AG09319 (cell line): ENCODE measurements around the gene GHITM.

Experiments
- DNase-seq: peaks from one replicate; pipeline ENCODE4 v3.0.0-alpha.2; 2010; ENCODE audit warnings: low read depth; ENCODE audit errors: extremely low read depth
- TF ChIP-seq, protein P1 (sequence below): IDR thresholded peaks from 2 replicates; pipeline ENCODE4 v1.5.1; 2011; ENCODE audit warnings: low read depth, mild to moderate bottlenecking, inconsistent platforms, low read length, moderate library complexity

The GHITM gene

DNA sequence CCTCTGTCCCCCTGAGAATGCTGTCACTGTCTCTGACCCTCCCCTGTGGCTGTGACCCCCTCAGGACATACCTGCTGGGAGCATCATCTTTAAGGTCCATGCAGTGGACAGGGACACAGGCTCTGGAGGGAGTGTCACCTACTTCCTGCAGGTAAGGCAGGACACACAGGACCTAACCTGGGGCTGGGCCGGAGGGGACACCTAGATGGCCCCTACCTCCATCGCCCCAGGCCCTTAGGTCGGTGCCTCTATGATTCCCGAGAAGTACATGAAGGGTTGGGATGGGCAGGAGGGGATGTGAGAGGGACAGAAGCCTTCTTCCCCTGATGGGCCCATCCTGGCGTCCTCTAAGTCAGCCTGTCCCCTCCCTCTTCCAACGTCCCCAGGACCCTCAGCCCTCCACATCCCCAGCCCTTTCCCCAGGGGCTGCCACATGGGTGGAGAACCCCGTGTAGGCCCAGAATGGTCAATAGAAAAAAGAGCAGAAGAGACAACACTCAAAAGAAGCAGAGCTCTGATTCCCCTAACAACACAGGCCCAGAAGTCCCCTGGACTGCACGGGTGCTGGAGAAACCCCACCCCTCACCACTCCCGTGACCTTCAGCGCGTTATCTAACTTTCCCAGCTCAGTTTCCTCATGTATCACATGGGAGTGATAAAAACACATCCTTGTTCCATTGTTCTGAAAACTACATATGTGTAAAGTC lies 61.4 kb downstream of the GHITM start:
- no peak for DNase-seq
- TF ChIP-seq, protein P1, sequence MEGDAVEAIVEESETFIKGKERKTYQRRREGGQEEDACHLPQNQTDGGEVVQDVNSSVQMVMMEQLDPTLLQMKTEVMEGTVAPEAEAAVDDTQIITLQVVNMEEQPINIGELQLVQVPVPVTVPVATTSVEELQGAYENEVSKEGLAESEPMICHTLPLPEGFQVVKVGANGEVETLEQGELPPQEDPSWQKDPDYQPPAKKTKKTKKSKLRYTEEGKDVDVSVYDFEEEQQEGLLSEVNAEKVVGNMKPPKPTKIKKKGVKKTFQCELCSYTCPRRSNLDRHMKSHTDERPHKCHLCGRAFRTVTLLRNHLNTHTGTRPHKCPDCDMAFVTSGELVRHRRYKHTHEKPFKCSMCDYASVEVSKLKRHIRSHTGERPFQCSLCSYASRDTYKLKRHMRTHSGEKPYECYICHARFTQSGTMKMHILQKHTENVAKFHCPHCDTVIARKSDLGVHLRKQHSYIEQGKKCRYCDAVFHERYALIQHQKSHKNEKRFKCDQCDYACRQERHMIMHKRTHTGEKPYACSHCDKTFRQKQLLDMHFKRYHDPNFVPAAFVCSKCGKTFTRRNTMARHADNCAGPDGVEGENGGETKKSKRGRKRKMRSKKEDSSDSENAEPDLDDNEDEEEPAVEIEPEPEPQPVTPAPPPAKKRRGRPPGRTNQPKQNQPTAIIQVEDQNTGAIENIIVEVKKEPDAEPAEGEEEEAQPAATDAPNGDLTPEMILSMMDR = no peak

GRCh38 chr10:84201244-84201606 lies 61.9 kb downstream of the GHITM start:
- TF ChIP-seq, protein P1 = no peak
- no peak for DNase-seq

DNA sequence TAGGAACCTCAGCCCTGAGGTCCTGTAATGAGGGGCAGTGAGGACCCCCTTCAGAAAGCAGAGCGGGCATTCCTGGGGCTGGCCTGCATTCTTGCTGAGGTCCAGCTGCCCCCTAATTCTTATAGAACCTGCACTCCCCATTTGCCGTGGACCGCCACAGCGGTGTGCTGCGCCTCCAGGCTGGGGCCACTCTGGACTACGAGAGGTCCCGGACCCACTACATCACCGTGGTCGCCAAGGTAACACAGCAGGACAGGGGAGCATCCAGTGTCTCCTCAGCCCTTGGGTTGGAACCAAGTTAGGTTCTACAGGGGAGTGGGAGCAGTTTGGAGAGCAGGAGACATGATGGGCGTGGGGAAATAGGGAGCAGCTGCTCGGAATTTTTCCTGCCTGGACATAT lies 62.4 kb downstream of the GHITM start:
- TF ChIP-seq, protein P1 = no peak
- no peak for DNase-seq

DNA sequence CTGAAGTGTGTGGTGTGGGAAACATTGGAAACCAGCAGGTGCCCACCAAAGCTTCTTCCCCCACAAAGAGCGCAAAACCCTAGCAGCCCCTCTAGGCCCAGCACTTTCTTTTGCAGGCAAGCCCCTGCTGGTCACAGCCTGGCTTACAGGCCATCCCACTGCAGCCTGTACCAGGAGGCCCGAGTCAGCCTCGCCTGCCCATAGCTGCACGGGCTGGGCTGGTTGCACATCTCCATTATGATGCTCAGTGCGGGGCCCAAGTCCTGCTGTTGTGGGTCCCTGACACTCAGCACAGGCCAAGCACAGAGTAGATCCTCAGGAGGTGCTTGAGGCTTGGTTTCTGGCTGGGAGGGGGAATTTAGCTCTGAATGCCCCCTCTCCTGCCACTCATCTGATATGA lies 63.0 kb downstream of the GHITM start:
- TF ChIP-seq, protein P1 = no peak
- no peak for DNase-seq
